ENCODE measurements around the gene BNC2.

The BNC2 gene

GRCh38 chr9:16530669-16531642, 339.5 kb downstream of the BNC2 start:
- DNase-seq = peak; percentile 79 to 89

GRCh38 chr9:16527573-16527972, 342.9 kb downstream of the BNC2 start:
- peak; percentile 73 to 74 for DNase-seq

- no peak for DNase-seq
Measured at GRCh38 chr9:16526380-16526779, 344.1 kb downstream of the BNC2 start.

- DNase-seq = no peak
Measured at GRCh38 chr9:16524823-16525222, 345.6 kb downstream of the BNC2 start.

GRCh38 chr9:16524078-16524477, 346.4 kb downstream of the BNC2 start:
- DNase-seq = peak; percentile 30 to 76

- peak; percentile 50 to 67 for DNase-seq
Measured at GRCh38 chr9:16521868-16522411, 348.5 kb downstream of the BNC2 start.

- no peak for DNase-seq
Measured at GRCh38 chr9:16519001-16519400, 351.5 kb downstream of the BNC2 start.

GRCh38 chr9:16516891-16517290, 353.6 kb downstream of the BNC2 start:
- no peak for DNase-seq

GRCh38 chr9:16515879-16516301, 354.6 kb downstream of the BNC2 start:
- DNase-seq = peak; percentile 65 to 83

GRCh38 chr9:16515207-16515606, 355.3 kb downstream of the BNC2 start:
- DNase-seq = peak; percentile 54 to 74

GRCh38 chr9:16514131-16514530, 356.3 kb downstream of the BNC2 start:
- peak; percentile 28 to 56 for DNase-seq

- DNase-seq = no peak
Measured at GRCh38 chr9:16512281-16512680, 358.2 kb downstream of the BNC2 start.

GRCh38 chr9:16510482-16510881, 360.0 kb downstream of the BNC2 start:
- no peak for DNase-seq

GRCh38 chr9:16509997-16510396, 360.5 kb downstream of the BNC2 start:
- DNase-seq = no peak

- DNase-seq = no peak
Measured at GRCh38 chr9:16505199-16505598, 365.3 kb downstream of the BNC2 start.

GRCh38 chr9:16501726-16502125, 368.7 kb downstream of the BNC2 start:
- no peak for DNase-seq

GRCh38 chr9:16501141-16501540, 369.3 kb downstream of the BNC2 start:
- DNase-seq = no peak

GRCh38 chr9:16500386-16500785, 370.1 kb downstream of the BNC2 start:
- DNase-seq = no peak

- no peak for DNase-seq
Measured at GRCh38 chr9:16499892-16500291, 370.6 kb downstream of the BNC2 start.

- no peak for DNase-seq
Measured at GRCh38 chr9:16496908-16497307, 373.6 kb downstream of the BNC2 start.

- DNase-seq = no peak
Measured at GRCh38 chr9:16487915-16488314, 382.6 kb downstream of the BNC2 start.

- no peak for DNase-seq
Measured at GRCh38 chr9:16485575-16486321, 384.7 kb downstream of the BNC2 start.

GRCh38 chr9:16485160-16485559, 385.3 kb downstream of the BNC2 start:
- no peak for DNase-seq

- no peak for DNase-seq
Measured at GRCh38 chr9:16484744-16485143, 385.7 kb downstream of the BNC2 start.

Data from NCI-H526 (cell line).